ENCODE data around the gene MYO1C. TPM values are rescaled to one million over a fixed set of nuclear protein-coding genes. Genes with fewer than 3 reads are reported as not detected.
A peak's percentile ranks its signal among the peaks of the same experiment; 100 is the strongest.

The MYO1C gene
- total RNA-seq, 6 experiments from 2014 or later = 310 to 400 (median 328) TPM

- H3K4me1 Mint-ChIP-seq (ENCODE audit: low read depth) = peaks cover 7% of the 10 kb centered on the region
- DNase-seq = no peak
- H3K27ac Mint-ChIP-seq = no peak overlapping the region
- no peak for TF ChIP-seq CTCF (IDR thresholded peaks at IDR 0.05)
- peaks cover 3% of the 10 kb centered on the region for H3K27me3 Mint-ChIP-seq (ENCODE audit: insufficient read depth)
- H3K4me3 Mint-ChIP-seq = no peak overlapping the region
- H3K9me3 Mint-ChIP-seq = no peaks in the 10 kb centered on the region
- H3K36me3 Mint-ChIP-seq (ENCODE audit: low read depth) = no peaks in the 10 kb centered on the region; the same call in 1 of the 2 replicates
Measured at GRCh38 chr17:1504866-1505265, 12.4 kb upstream of the MYO1C start.

GRCh38 chr17:1503699-1504098, 11.2 kb upstream of the MYO1C start:
- no peaks in the 10 kb centered on the region for H3K36me3 Mint-ChIP-seq (ENCODE audit: low read depth)
- H3K27ac Mint-ChIP-seq = no peak overlapping the region
- H3K9me3 Mint-ChIP-seq = no peaks in the 10 kb centered on the region
- H3K27me3 Mint-ChIP-seq (ENCODE audit: insufficient read depth) = peaks cover 3% of the 10 kb centered on the region
- TF ChIP-seq CTCF (IDR thresholded peaks at IDR 0.05) = no peak
- no peak overlapping the region for H3K4me3 Mint-ChIP-seq
- DNase-seq = no peak
- peaks cover 8% of the 10 kb centered on the region for H3K4me1 Mint-ChIP-seq (ENCODE audit: low read depth)

GRCh38 chr17:1498869-1499268, 6.4 kb upstream of the MYO1C start:
- no peaks in the 10 kb centered on the region for H3K9me3 Mint-ChIP-seq
- H3K27ac Mint-ChIP-seq = peak overlapping the region; percentile 81
- H3K4me1 Mint-ChIP-seq (ENCODE audit: low read depth) = peaks cover 14% of the 10 kb centered on the region
- DNase-seq = peak; percentile 67
- no peaks in the 10 kb centered on the region for H3K36me3 Mint-ChIP-seq (ENCODE audit: low read depth)
- no peak overlapping the region for H3K4me3 Mint-ChIP-seq
- no peaks in the 10 kb centered on the region for H3K27me3 Mint-ChIP-seq (ENCODE audit: insufficient read depth)
- TF ChIP-seq CTCF (IDR thresholded peaks at IDR 0.05) = no peak

GRCh38 chr17:1498233-1498632, 5.7 kb upstream of the MYO1C start:
- Mint-ChIP-seq H3K27me3 (ENCODE audit: insufficient read depth) (no peaks in the 10 kb centered on the region), H3K4me3 (no peak overlapping the region), H3K27ac (peak overlapping the region; percentile 55; the same call in 1 of the 2 replicates), H3K9me3 (no peaks in the 10 kb centered on the region), H3K4me1 (ENCODE audit: low read depth) (peaks cover 14% of the 10 kb centered on the region), H3K36me3 (ENCODE audit: low read depth) (no peaks in the 10 kb centered on the region)
- no peak for TF ChIP-seq CTCF (IDR thresholded peaks at IDR 0.05)
- no peak for DNase-seq

- H3K27me3 Mint-ChIP-seq (ENCODE audit: insufficient read depth) = no peaks in the 10 kb centered on the region
- H3K36me3 Mint-ChIP-seq (ENCODE audit: low read depth) = no peaks in the 10 kb centered on the region
- no peak for DNase-seq
- H3K27ac Mint-ChIP-seq = peak overlapping the region; percentile 55
- H3K4me1 Mint-ChIP-seq (ENCODE audit: low read depth) = peaks cover 14% of the 10 kb centered on the region
- no peak for TF ChIP-seq CTCF (IDR thresholded peaks at IDR 0.05)
- H3K9me3 Mint-ChIP-seq = no peaks in the 10 kb centered on the region
- no peak overlapping the region for H3K4me3 Mint-ChIP-seq
Measured at GRCh38 chr17:1497831-1498230, 5.3 kb upstream of the MYO1C start.

- H3K36me3 Mint-ChIP-seq (ENCODE audit: low read depth) = no peaks in the 10 kb centered on the region
- no peaks in the 10 kb centered on the region for H3K9me3 Mint-ChIP-seq
- no peak for TF ChIP-seq CTCF (IDR thresholded peaks at IDR 0.05)
- peaks cover 18% of the 10 kb centered on the region for H3K4me1 Mint-ChIP-seq (ENCODE audit: low read depth)
- no peak for DNase-seq
- H3K4me3 Mint-ChIP-seq = no peak overlapping the region
- no peaks in the 10 kb centered on the region for H3K27me3 Mint-ChIP-seq (ENCODE audit: insufficient read depth)
- no peak overlapping the region for H3K27ac Mint-ChIP-seq
Measured at GRCh38 chr17:1496869-1497268, 4.4 kb upstream of the MYO1C start.

Data from HFFc6 (cell line).